Measurements from ENCODE around the gene GTF2H4. TPM values are rescaled to one million over a fixed set of nuclear protein-coding genes. Genes with fewer than 3 reads are reported as not detected.

Gene GTF2H4
- total and polyA plus RNA-seq, 9 donors: 5.6 to 43.9 (median 25.0) TPM

GRCh38 chr6:30913721-30914075 is 5.7 kb downstream of the GTF2H4 start:
- no peak for DNase-seq
- Histone ChIP-seq H3K4me1 (ENCODE audit: insufficient read depth) (peaks cover 9% of the 10 kb centered on the region), H3K36me3 (no peaks in the 10 kb centered on the region), H3K27me3 (no peaks in the 10 kb centered on the region), H3K27ac (peak overlapping the region; percentile 74 to 95), H3K4me3 (peak overlapping the region; percentile 60), H3K9me3 (no peaks in the 10 kb centered on the region)
- intact Hi-C loops (cut with DNase I): no loop called here
- TF ChIP-seq EP300 (IDR thresholded peaks at IDR 0.05): no peak
- no peak for TF ChIP-seq POLR2A (IDR thresholded peaks at IDR 0.05)
- 3 to 4% (median 4%) methylated on average over 19 to 31 of the region's 31 CpGs for WGBS, 3 donors

GRCh38 chr6:30914076-30914853 is 6.3 kb downstream of the GTF2H4 start, which contains the start of gene VARS2:
Gene VARS2, plus strand, starts transcription at chr6:30914238. Its CDS starts 599 bp downstream, at chr6:30914837.
- H3K9me3 ChIP-seq: no peaks in the 10 kb centered on the region
- H3K4me1 ChIP-seq (ENCODE audit: insufficient read depth): peaks cover 5% of the 10 kb centered on the region
- H3K36me3 ChIP-seq: no peaks in the 10 kb centered on the region
- no peaks in the 10 kb centered on the region for H3K27me3 ChIP-seq
- H3K4me3 ChIP-seq: peak within 1 kb of the TSS; percentile 60
- 0 to 1% (median 1%) methylated on average over 35 to 52 of the region's 52 CpGs for WGBS, 3 donors
- H3K27ac ChIP-seq: peak within 1 kb of the TSS; percentile 74 to 95
- intact Hi-C loops (cut with DNase I): no loop called here
- DNase-seq: peak; percentile 92 to 98 (median 94)
- peak in 2 of 3 donors; percentile 42 to 63 for TF ChIP-seq CTCF (IDR thresholded peaks at IDR 0.05)
- TF ChIP-seq EP300 (IDR thresholded peaks at IDR 0.05): no peak
- peak; percentile 89 for TF ChIP-seq POLR2A (IDR thresholded peaks at IDR 0.05)

GRCh38 chr6:30914854-30915590 is 7.0 kb downstream of the GTF2H4 start:
- 18 to 28% (median 26%) methylated on average over 17 of the region's 17 CpGs for WGBS, 3 donors
- no peaks in the 10 kb centered on the region for H3K36me3 ChIP-seq
- H3K9me3 ChIP-seq: no peaks in the 10 kb centered on the region
- H3K4me3 ChIP-seq: peak overlapping the region; percentile 60
- H3K4me1 ChIP-seq (ENCODE audit: insufficient read depth): peaks cover 5% of the 10 kb centered on the region
- H3K27me3 ChIP-seq: no peaks in the 10 kb centered on the region
- intact Hi-C loops (cut with DNase I): loop anchor here in 3 of 4 donors (5.0 kb wide), 2 partner anchors 157 to 167 kb away; no protein-coding TSS in a partner anchor
- peak overlapping the region; percentile 74 to 95 for H3K27ac ChIP-seq
- peak in 4 of 5 donors; percentile 45 to 55 (median 50) for DNase-seq
- TF ChIP-seq CTCF (IDR thresholded peaks at IDR 0.05): no peak
- no peak for TF ChIP-seq POLR2A (IDR thresholded peaks at IDR 0.05)
- TF ChIP-seq EP300 (IDR thresholded peaks at IDR 0.05): no peak

GRCh38 chr6:30915591-30915946 is 7.6 kb downstream of the GTF2H4 start:
- Histone ChIP-seq H3K27me3 (no peaks in the 10 kb centered on the region), H3K36me3 (no peaks in the 10 kb centered on the region), H3K27ac (peak overlapping the region; percentile 74 to 95), H3K4me1 (ENCODE audit: insufficient read depth) (peaks cover 5% of the 10 kb centered on the region), H3K4me3 (no peak overlapping the region), H3K9me3 (no peaks in the 10 kb centered on the region)
- DNase-seq: peak in 4 of 5 donors; percentile 33 to 51 (median 40)
- TF ChIP-seq EP300 (IDR thresholded peaks at IDR 0.05) (no peak), POLR2A (IDR thresholded peaks at IDR 0.05) (no peak), CTCF (IDR thresholded peaks at IDR 0.05) (peak in 2 of 3 donors; percentile 40 to 53)
- WGBS, 3 donors: 17 to 23% (median 19%) methylated on average over 5 of the region's 5 CpGs
- intact Hi-C loops (cut with DNase I): loop anchor here in 3 of 4 donors (5.0 kb wide), 2 partner anchors 157 to 167 kb away; no protein-coding TSS in a partner anchor

Measured in ovary (tissue), 9 donors.